Gastrocnemius medialis (tissue), 4 donors: ENCODE results near the gene DPYSL5. TPM values are rescaled to one million over a fixed set of nuclear protein-coding genes. Genes with fewer than 3 reads are reported as not detected.
A peak's percentile ranks its signal among the peaks of the same experiment; 100 is the strongest.

Source experiments
- ATAC-seq, 2 donors: fragments of 150-250 bp; one replicate each; pipeline ENCODE4 v1.9.1; 2016
- DNase-seq, 2 donors: peaks; one replicate each; pipeline ENCODE4 v3.0.0-alpha.2; 2019
- H3K27ac ChIP-seq, 4 donors: fragments of 200-600 bp; sonication (generic); 1 replicate in 1 of 4; 2 replicates in 3 of 4; pipeline ENCODE4 v1.5.1; 2016 to 2018; ENCODE audit warnings: mild to moderate bottlenecking in 2 of 4, moderate library complexity in 1 of 4
- H3K27me3 ChIP-seq, 3 donors: fragments of 200-600 bp; sonication (generic) in 2 of 3; 1 replicate in 1 of 3; 2 replicates in 2 of 3; pipeline versions ENCODE4 v1.5.1 to v1.6.0; 2016 to 2019; ENCODE audit warnings: mild to moderate bottlenecking in 1 of 3, moderate library complexity in 1 of 3
- H3K36me3 ChIP-seq, 2 donors: fragments of 200-600 bp; sonication (generic) in 1 of 2; one replicate each; pipeline ENCODE4 v1.5.1; 2017 to 2018
- H3K4me1 ChIP-seq, 2 donors: fragments of 200-600 bp; sonication (generic) in 1 of 2; one replicate each; pipeline ENCODE4 v1.5.1; 2016 to 2017; ENCODE audit warnings: mild to moderate bottlenecking in 2 of 2
- H3K4me3 ChIP-seq, 4 donors: fragments of 200-600 bp; sonication (generic) in 3 of 4; 1 replicate in 1 of 4; 2 replicates in 3 of 4; pipeline ENCODE4 v1.5.1; 2016 to 2019; ENCODE audit warnings: mild to moderate bottlenecking in 2 of 4
- H3K9me3 ChIP-seq, 3 donors: fragments of 200-600 bp; sonication (generic) in 2 of 3; 1 replicate in 1 of 3; 2 replicates in 2 of 3; pipeline ENCODE4 v1.5.1; 2016 to 2019
- POLR2A ChIP-seq, 2 donors: fragments of 450-650 bp; IDR thresholded peaks; one replicate each; pipeline ENCODE4 v1.6.1; 2017; ENCODE audit warnings: antibody characterized with exemption in 2 of 2, mild to moderate bottlenecking in 2 of 2, moderate library complexity in 2 of 2
- in situ Hi-C, 4 donors: fragments of 200-750 bp; cut with MboI; loops; one replicate each; pipeline versions ENCODE4 v1.15.0 to v1.8.0; 2017; ENCODE audit warnings: low sequenced_read_pairs in 4 of 4
- intact Hi-C: fragments of 100-400 bp; cut with DNase I; formaldehyde crosslinking; loops from one replicate; pipeline ENCODE4 v1.15.1; 2023; ENCODE audit warnings: low total_unique reads
- total RNA-seq, 4 donors: library from RNA; depleted of rRNA; stranded (reverse); fragments of >200 nt; gene quantifications; one replicate each; pipeline versions ENCODE4 v1.1.0 to v1.2.3, GENCODE V29; 2016
- TF ChIP-seq, protein P1 (sequence below), 5 experiments: fragments of 450-650 bp in 3 of 5; fragments of 200-600 bp in 2 of 5; sonication (generic) in 2 of 5; IDR thresholded peaks in 4 of 5; conservative IDR thresholded peaks in 1 of 5; 1 replicate in 4 of 5; 2 replicates in 1 of 5; pipeline ENCODE4 v1.5.1; 2016 to 2019; ENCODE audit warnings: antibody characterized with exemption in 5 of 5, mild to moderate bottlenecking in 3 of 5, moderate library complexity in 3 of 5

The DPYSL5 gene
- total RNA-seq, 4 donors from 2014 or later: not detected

DNA sequence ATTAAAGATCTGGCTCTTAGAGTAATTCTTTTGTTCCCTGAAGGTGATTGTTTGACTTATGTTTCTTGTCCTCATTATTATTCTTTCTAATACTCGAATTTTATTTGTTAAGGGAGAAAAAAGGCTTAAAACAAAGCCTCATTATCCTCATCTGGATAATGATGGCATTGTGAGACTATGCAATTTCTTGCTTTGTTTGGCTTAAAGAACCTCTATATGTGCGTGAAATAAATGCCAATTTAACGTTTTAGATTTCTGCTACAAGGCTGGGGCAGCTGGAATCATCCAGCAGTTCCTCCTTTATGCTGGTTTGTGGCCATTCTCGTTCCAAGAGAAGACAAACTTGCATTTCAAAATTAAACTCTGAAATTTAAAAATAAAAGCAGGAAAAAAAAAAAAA lies 4.9 kb upstream of the DPYSL5 start:
- in situ Hi-C loops: loop anchor here (5.0 to 25.0 kb wide), 3 partner anchors 79 to 99 kb away; no protein-coding TSS in a partner anchor

DNA sequence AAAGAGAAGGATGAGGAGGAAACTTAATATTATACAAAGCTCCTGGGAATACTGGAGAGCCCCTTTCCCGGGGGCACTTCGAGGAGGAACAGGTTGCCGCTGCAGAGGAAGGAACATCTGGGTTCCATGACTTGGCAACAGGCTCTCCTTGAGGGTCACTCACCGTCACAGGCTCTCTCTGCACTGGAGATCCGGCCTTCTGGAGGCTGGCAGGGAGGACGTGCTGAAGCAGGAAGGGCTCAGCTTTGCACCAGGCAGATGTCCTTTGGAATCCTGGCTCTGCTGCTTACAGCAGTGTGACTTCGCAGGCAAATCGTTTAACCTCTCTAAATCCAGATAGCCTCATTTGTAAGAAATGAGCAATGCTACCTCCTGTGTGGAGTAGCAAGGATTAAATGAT lies 2.9 kb upstream of the DPYSL5 start:
- Histone ChIP-seq H3K27me3 (peaks cover 40 to 65% (median 65%) of the 10 kb centered on the region in 3 donors), H3K4me1 (peaks cover 7 to 27% of the 10 kb centered on the region in 2 donors), H3K4me3 (no peak overlapping the region), H3K36me3 (no peaks in the 10 kb centered on the region), H3K27ac (no peak overlapping the region), H3K9me3 (no peaks in the 10 kb centered on the region)
- in situ Hi-C loops: loop anchor here in 1 of 4 donors (25.0 kb wide), 1 partner anchor 92 kb away; no protein-coding TSS in a partner anchor
- DNase-seq (no peak), ATAC-seq (no peak)
- intact Hi-C loops: no loop called here
- TF ChIP-seq, protein P1, sequence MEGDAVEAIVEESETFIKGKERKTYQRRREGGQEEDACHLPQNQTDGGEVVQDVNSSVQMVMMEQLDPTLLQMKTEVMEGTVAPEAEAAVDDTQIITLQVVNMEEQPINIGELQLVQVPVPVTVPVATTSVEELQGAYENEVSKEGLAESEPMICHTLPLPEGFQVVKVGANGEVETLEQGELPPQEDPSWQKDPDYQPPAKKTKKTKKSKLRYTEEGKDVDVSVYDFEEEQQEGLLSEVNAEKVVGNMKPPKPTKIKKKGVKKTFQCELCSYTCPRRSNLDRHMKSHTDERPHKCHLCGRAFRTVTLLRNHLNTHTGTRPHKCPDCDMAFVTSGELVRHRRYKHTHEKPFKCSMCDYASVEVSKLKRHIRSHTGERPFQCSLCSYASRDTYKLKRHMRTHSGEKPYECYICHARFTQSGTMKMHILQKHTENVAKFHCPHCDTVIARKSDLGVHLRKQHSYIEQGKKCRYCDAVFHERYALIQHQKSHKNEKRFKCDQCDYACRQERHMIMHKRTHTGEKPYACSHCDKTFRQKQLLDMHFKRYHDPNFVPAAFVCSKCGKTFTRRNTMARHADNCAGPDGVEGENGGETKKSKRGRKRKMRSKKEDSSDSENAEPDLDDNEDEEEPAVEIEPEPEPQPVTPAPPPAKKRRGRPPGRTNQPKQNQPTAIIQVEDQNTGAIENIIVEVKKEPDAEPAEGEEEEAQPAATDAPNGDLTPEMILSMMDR (IDR thresholded peaks at IDR 0.05 in 4 of 5, conservative IDR thresholded peaks at IDR 0.05 in 1 of 5): no peak
- TF ChIP-seq POLR2A (IDR thresholded peaks at IDR 0.05): no peak

More for the DNA sequence above, 4.9 kb upstream of the DPYSL5 start:
- H3K27ac ChIP-seq: no peak overlapping the region
- H3K9me3 ChIP-seq: no peaks in the 10 kb centered on the region
- no peaks in the 10 kb centered on the region for H3K36me3 ChIP-seq
- intact Hi-C loops: no loop called here
- H3K4me3 ChIP-seq: no peak overlapping the region
- peaks cover 7 to 10% of the 10 kb centered on the region in 2 donors for H3K4me1 ChIP-seq
- peaks cover 20 to 57% (median 48%) of the 10 kb centered on the region in 3 donors for H3K27me3 ChIP-seq
- TF ChIP-seq, protein P1 (IDR thresholded peaks at IDR 0.05 in 4 of 5, conservative IDR thresholded peaks at IDR 0.05 in 1 of 5): no peak
- no peak for TF ChIP-seq POLR2A (IDR thresholded peaks at IDR 0.05)
- ATAC-seq (no peak), DNase-seq (no peak)

DNA sequence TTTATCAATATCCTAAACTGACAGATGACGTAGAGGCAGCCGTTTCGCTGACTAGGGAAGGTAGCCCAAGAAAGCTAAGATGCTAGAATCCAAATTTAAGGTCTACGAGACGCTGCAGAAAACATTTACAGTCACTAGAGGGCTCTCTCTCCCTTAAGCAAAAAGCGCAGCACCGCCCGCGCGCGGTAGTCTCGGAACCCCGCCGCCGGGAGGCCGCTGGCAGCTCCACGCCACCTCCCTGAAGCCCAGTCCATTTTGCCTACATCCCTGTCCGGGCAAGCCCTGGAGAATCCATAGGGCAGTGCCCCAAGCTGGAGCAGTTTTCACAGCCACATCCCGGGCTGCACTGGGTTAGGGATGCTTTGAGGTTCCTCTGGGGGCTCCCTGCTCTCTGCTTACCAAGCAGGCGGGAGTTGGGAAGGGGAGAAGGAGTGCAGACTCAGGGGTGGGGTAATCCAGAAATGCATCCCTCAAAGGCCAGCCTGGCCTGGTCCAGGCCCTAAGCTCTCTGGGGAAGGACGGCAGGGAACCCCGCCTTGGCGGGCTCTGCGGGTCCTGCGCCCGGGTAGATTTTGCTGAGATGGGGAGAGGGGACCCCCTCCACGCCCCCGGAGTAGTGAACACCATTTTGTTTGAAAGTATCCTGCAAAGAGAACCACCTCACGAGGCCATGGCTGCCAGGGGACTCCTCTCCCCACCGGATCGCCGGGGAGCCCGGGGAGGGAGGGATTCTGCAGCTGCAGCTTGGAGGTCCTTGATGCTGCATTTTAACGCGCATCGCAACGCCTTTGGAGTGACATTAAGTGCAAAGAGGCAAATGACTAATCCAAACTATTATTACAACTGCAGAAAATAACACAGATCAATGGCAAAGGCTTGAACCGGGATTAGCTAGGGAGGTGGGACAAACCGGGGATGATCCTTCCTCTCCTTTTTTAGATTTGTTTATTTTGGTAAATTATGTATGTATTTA lies 1.3 kb upstream of the DPYSL5 start:
- TF ChIP-seq, protein P1 (IDR thresholded peaks at IDR 0.05 in 4 of 5, conservative IDR thresholded peaks at IDR 0.05 in 1 of 5): peak; percentile 58 to 81 (median 73)
- no peak for TF ChIP-seq POLR2A (IDR thresholded peaks at IDR 0.05)
- Histone ChIP-seq H3K4me3 (no peak overlapping the region), H3K27ac (no peak overlapping the region), H3K36me3 (no peaks in the 10 kb centered on the region), H3K4me1 (peaks cover 7 to 27% of the 10 kb centered on the region in 2 donors), H3K27me3 (peaks cover 43 to 70% (median 60%) of the 10 kb centered on the region in 3 donors), H3K9me3 (no peaks in the 10 kb centered on the region)
- intact Hi-C loops: loop anchor here (1.0 kb wide), 2 partner anchors 76 to 96 kb away; no protein-coding TSS in a partner anchor
- in situ Hi-C loops: loop anchor here in 1 of 4 donors (25.0 kb wide), 1 partner anchor 91 kb away; no protein-coding TSS in a partner anchor
- ATAC-seq (peak; percentile 64 to 82), DNase-seq (peak; percentile 25 to 37)

DNA sequence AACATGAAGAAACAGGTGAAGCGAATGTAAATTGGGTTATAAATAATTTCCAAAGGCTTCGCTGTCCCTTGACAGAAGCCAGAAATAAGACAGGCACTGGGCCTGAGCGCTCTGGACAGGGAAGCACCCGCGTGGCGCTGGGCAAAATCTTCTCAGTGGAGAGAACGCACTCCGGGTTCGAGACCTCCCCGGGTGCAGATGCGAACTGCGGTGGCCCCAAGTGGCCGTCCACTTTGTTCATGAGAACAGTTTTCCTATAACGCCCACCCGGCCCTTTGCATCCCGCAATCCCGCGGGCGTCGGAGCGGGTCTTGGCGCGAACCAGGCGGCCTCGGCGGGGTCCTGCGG lies 651 bp upstream of the DPYSL5 start:
- H3K27me3 ChIP-seq: peaks cover 43 to 70% (median 59%) of the 10 kb centered on the region in 3 donors
- no peak for ATAC-seq

More for the DNA sequence above, 651 bp upstream of the DPYSL5 start:
- intact Hi-C loops (no loop called here), in situ Hi-C loops (loop anchor here in 1 of 4 donors (25.0 kb wide), 1 partner anchor 90 kb away; no protein-coding TSS in a partner anchor)
- H3K4me1 ChIP-seq: peaks cover 7 to 27% of the 10 kb centered on the region in 2 donors
- peak overlapping the region; percentile 19 to 42 (median 33) for H3K4me3 ChIP-seq
- H3K9me3 ChIP-seq: no peaks in the 10 kb centered on the region
- no peak overlapping the region for H3K27ac ChIP-seq
- TF ChIP-seq POLR2A (IDR thresholded peaks at IDR 0.05): no peak
- TF ChIP-seq, protein P1 (IDR thresholded peaks at IDR 0.05 in 4 of 5, conservative IDR thresholded peaks at IDR 0.05 in 1 of 5): no peak
- no peak for DNase-seq
- no peaks in the 10 kb centered on the region for H3K36me3 ChIP-seq
